HG03378 (cell line): Measurements from ENCODE around the gene MMP17.

Experiments
- ATAC-seq: cut with Tn5 transposase; IDR thresholded peaks from one replicate; pipeline ENCODE4 v1.9.1; 2021; ENCODE audit warnings: mild to moderate bottlenecking, moderate library complexity; ENCODE audit not compliant: unreplicated experiment

The MMP17 gene

DNA sequence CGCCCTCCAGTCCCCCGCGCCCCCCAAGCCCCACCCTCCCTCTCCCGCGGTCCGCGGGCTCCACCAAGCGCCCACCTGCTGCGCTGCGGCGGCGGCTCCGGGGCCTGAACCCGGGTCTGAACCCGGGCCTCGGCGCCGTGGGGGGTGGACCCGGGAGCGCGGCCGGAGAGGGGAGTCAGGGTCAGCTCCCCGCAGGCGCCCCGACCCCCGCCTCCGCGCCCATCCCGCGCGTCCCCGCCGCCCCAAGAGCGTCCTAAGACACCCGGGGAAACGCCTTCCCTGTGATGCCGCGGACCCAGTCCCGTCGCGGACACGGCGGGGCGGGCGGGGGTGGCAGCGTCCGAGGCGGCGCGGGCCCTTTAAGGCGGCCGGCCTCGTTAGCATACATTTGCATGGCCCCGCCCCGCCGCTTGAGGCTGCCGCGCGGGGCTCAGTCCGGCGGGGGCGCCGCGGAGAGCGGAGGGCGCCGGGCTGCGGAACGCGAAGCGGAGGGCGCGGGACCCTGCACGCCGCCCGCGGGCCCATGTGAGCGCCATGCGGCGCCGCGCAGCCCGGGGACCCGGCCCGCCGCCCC lies at the start of gene MMP17:
Gene MMP17, plus strand, starts transcription at position 433 of the 574 bp plus-strand sequence. Its CDS starts 102 bp downstream, at position 535.
- no peak for ATAC-seq

DNA sequence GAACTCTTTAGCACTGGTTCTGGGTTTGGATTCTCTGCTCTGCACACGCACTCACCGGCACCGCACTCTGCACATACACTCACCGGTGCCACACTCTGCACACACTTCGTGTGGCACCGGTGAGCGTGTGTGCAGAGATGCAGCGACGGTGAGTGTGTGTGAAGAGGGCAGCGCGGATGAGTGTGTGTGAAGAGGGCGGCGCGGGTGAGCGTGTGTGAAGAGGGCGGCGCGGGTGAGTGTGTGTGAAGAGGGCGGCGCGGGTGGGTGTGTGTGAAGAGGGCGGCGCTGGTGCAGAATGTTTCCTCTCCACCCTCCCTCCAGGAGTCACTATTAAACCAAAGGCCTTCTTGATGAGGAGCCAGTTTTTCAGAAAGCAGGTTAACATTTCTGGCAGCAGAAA lies 49.2 kb upstream of the MMP17 start:
- ATAC-seq, result no peak

DNA sequence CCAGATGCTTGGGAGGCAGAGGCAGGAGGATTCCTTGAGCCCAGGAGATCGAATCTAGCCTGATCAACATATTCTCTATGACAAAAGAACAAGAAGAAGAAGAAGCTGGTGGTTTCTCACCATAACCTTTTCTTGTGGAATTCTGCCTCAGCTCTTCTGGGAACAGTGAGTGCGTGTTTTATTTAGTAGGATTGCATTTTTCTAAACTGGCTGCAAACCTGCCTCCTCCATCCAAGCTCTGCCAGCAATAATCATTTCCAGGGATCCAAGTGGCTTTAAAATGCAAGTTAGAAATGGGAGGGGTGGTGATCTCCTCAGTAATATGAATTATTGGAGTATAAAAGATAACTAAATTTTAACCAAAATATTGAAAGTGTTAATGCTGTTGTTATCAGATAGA lies 46.1 kb upstream of the MMP17 start:
- no peak for ATAC-seq

DNA sequence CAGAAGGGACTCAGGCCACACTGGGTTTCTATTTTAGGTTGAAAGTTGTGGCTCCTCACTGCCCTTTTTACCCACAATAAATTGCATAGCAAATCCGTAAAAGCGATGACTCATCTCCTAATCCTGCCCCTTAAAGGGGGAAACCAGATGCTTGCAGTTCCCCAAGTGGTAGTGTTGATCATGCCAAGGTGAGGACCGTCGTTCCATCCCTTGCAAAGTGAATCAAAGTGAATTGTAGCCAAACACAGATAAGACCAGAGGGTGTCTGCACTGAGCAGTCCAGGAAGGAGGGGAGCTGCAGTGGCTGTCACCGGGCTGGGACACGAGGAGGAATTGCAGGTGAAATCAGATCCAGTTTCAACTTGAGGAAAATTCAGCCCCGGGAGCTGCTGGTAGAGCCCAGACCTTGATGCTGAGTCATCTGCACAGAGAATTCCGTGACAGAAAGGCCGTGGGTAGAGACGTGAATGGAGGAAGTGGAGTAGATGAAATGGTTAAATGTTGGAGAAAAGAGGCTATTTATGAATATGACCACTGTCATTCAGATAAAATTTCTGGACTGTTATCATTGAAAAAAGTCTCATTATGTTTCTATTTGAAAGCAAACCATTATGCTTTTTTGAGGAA lies 44.2 kb upstream of the MMP17 start:
- ATAC-seq, result no peak

DNA sequence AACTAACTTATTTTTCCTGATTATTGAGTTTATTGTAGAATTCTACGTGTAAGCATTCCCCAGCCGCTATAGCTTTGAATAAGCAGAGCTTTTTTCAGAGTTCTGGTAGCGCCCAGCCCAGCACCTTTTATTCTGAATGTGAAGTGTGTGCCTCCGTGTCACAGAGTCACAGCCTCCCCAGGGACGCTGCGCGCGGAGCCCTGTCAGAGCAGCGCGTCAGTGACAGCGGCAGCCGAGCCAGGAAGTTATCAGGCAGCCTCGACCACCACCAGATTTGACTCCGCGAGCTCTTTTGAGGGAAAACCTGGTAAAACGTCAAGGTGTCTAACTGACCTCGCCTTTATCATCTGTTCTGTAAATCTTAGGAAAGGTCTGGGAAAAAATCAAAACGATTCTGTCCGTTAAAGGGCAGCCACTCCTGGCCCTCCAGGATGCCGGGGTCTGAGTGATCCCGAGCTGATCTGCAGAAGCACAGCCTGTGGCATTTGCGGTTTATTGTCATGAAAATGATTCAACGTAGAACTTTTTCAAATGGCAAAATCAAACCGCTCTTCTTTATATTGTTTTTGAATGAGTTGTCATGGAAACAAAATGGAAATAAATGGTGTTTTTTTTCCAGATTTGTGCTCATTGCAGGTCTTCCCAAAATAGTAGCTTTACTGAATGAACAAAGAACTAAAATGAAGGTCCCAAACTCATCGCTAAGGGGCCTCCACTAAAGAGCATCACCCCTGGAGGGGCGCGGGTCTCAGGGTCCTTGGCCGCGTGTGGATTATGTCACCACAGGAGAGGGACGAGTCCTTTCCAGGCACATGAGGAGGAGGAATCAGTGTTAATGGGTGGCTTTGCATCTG lies 43.1 kb upstream of the MMP17 start:
- no peak for ATAC-seq

DNA sequence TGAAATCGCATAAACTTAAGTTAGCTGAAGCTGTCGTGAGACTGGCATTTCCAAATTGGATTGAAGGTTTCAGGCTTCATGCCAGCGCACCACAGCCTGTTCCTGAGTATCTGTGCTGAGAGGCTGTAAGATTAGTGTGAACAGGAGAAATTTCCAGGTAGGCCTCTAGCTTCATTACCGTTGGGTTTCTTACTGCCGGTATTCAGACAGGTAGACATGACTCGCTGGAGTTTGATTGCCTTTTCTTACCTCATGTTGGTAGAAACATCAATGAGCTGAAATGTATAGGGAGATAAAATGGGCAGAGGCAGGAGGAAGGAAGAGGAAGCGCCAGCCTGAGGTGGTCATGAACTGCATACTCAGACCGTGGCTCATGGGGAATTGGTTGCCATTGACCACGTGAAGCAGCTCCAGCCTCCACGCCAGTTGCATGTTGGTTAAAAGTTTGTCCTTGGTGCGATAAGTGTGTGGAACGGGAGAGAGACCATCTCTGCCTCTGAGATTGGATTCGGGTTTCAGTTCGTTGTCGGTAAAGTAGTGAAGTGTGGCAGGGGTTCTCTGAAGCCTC lies 42.3 kb upstream of the MMP17 start:
- no peak for ATAC-seq

DNA sequence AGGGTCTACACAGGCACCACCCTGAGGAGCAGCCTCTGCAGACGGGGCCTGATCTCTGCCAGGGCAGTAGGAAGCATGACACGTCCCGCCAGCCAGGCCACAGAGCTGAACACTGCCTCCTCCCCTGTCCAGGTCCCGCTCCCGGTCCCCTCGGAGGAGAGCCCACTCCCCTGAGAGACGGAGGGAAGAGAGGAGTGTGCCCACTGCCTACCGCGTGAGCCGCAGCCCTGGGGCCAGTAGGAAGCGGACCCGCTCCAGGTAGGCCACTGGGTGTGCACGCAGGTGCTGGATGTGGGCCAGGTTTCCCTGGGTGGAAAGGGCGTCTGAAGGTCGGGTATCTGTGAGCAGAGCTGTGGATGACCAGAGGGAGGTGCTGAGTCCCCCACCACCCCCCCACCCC lies 41.9 kb upstream of the MMP17 start:
- ATAC-seq, result no peak

DNA sequence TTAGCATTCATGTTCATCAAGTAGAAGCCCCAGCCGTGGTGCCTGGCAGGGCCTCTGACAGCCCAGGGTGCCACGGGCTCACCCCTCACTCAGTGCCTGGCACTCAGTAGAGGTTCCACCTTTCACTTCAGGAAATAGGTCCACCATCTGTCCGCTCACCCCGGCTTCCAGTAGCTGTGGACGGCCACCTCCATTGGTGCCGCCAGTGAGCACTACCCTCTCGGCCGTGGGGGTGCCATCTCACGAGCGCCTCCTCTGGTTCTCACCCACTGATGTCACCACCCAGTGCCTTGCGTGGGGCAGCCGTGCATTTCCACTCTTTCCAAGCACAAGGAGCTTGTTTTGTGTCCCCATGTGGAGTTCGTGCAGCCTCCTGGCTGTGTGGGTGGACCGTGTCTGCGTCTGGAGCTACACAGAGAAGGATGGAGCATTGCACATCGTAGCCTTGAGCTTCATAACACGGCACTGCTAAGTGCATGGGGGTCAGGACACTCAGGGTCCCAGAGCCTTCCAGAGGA lies 41.0 kb upstream of the MMP17 start:
- ATAC-seq, result no peak

DNA sequence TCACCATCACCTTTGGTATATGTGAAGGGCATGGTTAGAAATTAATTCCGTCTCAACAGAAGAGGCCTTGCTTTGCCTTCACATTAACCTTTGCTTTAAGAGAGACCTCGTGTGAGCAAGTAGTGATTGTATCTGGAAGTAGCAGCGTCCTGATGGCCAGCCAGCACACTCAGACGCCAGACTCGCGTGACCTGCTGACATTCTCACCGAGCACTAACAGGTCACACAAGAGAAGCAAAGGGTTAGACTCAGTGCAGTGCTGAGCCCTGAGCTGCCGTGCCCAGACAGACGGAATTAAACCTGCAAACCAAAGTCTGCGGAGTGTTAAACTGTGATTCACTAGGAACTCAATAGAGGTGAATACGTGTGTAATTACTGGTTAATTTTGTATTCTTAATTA lies 40.1 kb upstream of the MMP17 start:
- no peak for ATAC-seq

DNA sequence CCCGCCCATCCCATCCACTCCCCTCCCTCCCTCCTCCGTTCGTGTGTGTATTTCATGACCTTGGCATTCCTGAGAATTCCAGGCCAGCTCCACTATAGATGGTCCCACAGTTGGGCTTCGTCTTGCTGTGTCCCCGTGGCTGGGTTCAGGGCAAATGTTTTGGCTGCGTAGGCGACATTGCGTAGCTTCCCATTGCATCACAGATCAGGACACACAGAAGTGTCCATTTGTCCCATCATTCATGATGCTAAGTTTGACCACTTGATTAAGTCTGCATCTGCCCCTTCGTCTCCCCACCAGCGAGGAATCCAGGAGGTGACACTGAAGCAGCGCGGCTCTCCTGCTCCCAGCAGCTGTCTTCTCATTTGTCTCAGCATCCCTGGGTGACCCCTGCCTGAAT lies 38.6 kb upstream of the MMP17 start:
- no peak for ATAC-seq

DNA sequence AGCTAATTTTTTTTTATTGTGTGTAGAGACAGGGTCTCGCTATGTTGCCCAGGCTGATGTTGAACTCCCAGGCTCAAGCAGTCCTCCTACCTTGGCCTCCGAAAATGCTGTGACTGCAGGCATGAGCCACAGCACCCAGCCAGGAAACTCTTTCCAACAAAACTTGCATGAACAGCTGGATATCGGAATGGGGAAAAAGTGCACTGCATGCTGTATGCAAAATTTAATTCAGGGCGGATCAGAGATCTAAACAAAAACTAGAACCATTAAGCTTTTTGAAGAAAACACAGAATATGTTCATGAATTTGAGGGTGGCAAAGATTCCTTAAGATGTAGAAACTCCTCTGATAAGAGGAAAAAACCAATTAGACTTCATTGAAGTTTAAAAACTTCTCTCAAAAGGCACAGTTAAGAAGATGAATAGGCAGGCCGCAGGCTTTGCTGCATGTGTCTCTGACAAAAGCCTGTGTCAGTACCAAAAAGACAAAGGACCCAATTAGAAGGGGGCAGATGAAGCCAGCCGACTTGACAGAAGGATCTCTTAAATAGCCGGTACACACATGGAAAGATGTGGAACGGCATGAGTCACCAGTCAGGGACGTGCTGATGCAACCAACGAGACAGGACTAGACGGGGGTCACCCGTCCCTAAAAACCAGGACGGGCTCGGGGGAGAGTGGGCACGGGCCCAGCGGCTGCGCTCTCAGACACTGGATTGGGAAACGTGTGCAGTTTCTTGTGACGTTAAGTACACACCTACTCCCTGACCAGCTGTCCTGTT lies 34.8 kb upstream of the MMP17 start:
- no peak for ATAC-seq

DNA sequence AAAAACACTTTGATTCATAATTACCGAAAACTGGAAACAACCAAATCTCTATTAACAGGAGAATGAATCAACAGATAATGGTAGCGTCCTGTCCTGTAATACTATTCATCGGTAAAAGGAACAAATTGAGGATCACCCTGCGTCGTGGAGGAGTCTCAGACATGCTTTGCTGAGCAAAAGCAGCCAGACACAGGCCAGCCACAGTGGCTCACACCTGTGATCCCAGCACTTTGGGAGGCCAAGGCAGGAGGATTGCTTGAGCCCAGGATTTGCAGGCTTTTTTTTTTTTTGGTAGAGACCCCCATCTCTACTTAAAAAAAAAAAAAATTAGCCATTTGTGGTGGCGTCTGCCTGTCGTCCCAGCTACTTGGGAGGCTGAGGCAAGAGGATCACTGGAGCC lies 34.1 kb upstream of the MMP17 start:
- ATAC-seq, result no peak

DNA sequence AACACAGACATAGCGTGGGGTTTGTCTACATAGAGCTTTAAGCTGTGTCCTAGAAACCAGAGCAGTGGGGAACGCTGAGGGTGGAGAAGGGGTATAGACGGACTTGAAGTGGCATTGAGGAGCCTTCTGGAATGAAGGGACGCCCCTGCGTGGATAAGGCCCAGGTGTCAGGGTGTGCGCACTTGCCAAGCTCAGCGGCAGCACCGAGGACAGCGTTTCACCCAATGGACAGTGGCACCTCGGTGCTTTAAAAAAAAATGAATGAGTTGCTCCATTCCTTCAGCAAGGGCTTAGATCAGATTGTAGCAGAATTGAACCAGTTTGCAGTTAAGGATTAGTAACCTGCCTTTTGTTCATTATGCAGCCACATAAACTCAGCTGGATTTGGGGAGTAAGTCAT lies 33.6 kb upstream of the MMP17 start:
- no peak for ATAC-seq

DNA sequence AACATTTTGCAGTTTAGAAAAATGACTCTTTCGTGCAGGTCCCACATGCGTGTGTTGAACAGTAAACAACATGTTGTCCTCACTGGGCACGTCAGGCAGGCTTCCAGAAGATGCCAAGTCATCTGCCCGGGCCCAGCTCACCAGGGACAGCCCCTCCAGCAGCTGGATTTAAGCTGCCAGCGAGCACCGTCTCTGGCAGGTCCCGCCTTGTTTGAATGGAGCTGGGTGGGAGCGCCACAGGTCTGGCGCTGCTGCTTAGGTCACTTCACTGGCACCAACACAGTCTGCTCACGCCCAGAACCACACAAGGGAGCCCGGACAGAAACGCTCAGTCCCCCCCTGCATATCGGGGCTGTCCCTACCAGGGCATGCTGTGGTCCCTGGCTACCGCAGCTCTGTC lies 33.1 kb upstream of the MMP17 start:
- no peak for ATAC-seq

DNA sequence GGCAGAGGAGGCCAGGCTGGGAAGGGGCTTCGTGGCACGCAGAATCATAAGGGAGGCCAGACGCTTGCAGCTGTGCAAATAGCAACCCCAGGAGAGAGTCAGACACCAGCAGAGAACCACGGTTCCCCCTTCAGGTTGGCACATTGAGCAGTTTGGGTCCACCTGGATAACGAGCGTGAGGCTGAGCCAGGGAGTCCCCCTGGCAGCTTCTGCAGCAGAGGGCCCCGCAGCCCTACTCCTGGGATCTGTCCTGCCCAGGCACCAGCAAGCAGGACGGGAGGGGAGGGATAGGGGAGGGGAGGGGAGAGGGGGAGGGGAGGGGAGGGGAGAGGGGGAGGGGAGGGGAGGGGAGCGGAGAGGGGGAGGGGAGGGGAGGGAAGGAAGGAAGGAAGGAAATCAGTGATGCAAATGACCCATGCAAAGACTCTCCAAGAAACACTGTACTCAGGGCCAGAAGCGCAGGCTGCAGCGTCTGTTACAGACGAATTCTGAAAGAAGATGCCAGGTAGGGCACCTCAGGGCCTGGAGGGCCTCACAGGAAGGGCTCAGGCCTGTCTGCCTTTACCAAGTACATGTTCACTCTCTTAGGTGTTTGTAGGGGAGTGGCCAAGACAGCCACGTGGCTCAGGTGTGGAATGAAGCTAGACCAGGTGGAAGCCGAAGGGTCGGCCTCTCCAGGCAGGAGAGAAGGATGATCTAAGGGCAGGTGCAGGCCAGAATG lies 32.3 kb upstream of the MMP17 start:
- ATAC-seq, result no peak

DNA sequence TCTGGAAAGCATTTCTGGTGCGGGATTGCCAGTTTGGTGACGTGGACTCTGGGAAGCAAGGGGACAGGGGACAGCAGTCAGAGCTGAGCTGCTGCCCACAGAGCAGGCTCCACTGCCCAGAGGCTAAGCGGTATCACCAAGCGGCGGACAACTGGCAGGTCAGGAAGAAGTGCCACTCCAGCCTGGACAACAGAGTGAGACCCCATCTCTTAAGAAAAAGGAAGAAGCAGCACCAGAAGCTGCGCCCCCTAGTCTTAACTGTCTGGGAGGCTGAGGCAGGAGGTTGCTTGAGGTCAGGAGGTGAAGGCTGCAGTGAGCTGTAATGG lies 31.8 kb upstream of the MMP17 start:
- ATAC-seq, result no peak

DNA sequence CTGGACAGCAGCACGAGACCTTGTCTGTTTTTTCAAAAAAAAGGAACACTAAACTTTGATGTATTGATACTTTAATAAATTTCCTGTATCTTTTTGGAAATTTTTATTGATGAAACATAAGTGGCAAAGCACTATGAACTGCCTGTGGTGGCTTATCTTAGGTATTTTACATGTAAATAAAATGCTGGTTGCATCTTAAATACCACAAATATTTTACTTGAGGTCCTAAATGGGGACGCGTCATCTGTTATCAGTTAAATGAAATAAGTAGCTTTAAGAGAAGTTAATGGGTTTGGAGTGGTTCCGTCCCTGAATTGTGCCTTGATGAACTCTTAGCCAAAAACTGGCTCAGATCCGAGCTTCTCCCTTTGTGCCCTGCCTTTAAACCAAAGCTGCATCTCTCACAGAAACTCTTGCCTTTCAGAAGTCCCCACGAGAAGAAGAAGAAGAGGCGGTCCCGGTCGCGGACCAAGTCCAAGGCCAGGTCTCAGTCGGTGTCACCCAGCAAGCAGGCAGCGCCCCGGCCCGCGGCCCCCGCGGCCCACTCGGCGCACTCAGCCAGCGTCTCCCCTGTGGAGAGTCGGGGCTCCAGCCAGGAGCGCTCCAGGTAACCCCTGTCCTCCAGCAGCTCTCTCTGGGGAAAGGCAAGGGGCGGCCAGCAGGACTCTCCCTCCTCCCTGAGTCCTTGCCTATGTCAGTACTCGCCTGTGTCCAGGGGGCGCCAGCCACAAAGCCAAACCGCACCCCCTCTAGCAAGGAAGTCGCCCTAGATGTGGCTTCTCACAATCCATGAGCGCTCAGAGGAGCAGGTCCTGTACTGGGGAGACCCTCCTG lies 31.2 kb upstream of the MMP17 start:
- no peak for ATAC-seq

DNA sequence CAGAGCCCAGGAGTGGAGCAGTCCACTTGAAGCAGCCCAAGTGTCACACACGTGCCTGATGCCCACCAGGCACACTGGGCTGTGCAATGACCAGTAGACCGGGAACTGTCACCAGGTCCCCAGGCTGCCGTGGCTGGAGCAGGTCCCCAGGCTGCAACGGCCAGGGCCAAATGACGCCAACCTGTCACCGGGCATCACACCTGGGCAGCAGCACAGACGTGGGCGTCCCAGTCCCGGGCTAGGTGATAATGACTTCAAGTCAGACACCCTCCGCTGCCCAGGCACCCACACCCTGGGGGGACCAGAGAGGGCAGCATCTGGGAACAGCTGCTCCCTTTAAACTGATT lies 30.6 kb upstream of the MMP17 start:
- ATAC-seq, result no peak

DNA sequence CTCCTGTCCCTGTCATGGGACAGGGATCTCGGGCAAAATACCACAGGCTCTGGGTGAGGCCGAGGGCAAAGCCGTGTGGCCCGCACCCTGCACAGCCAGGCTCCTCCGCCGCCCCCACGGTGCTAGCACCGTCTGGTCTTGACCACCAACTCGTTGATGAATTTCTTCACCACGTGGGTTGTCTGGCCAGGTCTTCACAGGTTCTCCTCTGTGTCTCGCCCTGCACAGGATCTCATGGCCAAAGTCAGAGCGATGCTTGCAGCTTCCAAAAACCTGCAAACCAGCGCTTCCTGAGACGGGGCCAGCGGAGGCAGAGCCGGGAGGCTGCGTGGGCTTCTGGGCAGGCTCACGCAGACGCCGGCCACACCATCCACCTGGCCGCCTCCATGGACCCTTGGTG lies 29.0 kb upstream of the MMP17 start:
- no peak for ATAC-seq
